Stimulated activated CD8-positive, alpha-beta memory T cell treated with anti-CD3 and anti-CD28 coated beads, Interleukin-4, amount 100 ng/mL, for 4 hours (primary cell): ENCODE data around the gene ARHGEF4.
"Not testable (repeated sequence)": the region's sequence is repeated elsewhere in the genome, so short reads cannot be mapped to it uniquely, and the experiment has no call there.

Experiments used
- DNase-seq, 2 donors: peaks; one replicate each; pipeline ENCODE4 v3.0.0-alpha.2; 2020; ENCODE audit warnings: low read depth in 2 of 2, low spot score in 1 of 2

The ARHGEF4 gene

DNA sequence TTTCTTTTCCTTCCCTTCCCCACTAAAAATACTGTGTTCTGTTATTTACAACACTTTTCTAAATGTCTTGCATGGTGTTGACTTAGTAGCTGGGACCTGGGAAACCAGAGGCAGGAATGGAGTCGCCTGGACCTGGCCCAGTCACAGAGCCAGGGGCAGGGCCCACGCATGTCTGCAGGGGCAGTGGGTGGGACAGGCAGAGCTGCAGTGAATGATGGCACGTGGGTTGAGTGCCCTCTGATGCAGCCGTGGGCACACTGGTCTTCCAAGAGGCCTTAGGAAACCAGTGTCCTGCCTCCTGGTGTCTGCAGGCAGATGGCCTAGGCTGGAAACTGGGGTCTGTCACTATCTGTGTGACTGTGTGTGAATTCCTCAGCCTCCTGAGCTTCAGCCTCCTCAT lies 46.8 kb downstream of the ARHGEF4 start:
- DNase-seq, result no peak

DNA sequence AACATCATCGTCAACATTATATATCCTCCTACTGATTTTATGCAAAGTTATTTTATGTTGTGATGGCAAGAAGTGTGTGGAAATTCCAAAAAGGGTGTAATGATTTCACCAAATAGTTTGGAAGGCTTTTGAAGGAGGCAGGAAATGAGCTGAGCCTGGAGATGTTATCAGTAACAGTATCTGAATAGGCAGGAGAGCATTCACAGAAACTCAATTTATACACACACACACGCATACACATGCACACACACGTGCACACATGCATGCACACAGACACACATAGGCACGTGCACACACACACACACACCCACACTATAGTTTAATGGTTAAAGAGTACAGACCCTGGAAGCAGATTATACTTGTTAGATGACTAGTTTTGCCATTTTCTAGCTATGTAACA lies 47.3 kb downstream of the ARHGEF4 start:
- no peak for DNase-seq

DNA sequence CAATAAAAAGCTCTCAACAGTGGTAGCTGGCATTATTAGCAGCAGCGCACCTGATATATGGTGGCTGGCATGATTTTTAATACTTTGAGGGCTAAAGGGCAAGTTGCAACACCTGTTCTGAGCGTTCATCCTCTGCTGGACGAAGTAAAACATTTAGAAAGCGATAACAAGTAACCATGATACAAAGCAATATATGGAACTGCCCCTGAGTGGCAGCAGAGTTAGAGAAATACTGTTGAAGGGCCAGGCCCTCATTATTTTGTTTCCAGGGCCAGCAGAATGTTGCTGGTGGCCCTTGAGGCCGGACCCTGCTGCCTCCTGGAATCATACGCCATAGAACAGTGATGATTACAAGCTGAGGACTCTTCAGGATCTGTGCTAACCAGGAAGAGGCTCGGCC lies 47.8 kb downstream of the ARHGEF4 start:
- DNase-seq, result no peak

DNA sequence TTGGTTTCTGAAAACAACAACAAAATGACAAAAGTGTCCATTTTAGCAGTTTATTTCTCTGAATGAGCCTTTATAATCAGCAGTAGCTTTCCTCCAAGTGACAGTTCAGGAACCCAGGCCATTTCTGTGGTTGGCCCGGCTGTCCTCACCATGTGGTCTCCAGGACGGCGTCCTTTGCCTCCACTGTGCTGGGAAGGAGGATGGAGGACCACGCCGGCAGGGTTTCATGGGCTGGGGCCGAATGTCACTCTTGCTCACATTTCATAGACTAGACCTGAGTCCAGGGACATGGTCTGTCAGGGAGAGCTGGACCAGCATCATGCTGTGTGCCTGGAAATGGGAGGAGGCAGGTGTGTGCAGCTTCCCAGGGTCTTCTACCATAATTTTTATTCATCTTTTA lies 50.9 kb downstream of the ARHGEF4 start:
- no peak for DNase-seq

DNA sequence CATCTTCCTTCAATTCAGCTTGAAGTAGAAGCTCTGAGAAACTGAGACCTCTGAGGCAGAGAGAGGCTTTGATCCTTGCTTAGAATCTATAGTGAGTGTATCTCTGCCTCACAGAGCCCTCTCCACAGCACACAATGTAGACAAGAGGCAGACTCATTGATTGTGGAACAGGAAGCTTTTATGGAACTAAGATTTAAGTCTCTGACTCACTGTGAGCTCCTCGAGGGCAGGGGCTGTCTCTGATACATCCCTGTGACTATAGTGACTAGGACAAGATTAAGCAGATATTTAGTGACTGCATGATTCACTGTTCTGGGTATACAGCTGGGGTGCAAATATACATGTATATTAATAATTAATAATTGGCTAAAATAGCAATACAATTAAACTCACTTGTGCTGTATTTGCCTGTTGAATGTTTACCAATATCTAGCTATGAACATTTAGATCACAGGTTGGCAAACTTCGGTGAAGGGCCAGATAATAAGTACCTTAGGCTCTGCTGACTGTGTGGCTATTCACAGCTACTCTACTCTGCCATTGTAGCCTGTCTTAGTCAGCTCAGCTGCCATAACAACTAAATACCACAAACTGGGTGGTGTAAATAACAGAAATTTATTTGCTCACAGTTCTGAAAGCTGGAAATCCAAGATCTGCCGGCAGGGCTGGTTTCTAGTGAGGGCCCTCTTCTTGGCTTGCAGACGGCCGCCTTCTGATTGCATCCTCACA lies 54.4 kb downstream of the ARHGEF4 start:
- no peak for DNase-seq

DNA sequence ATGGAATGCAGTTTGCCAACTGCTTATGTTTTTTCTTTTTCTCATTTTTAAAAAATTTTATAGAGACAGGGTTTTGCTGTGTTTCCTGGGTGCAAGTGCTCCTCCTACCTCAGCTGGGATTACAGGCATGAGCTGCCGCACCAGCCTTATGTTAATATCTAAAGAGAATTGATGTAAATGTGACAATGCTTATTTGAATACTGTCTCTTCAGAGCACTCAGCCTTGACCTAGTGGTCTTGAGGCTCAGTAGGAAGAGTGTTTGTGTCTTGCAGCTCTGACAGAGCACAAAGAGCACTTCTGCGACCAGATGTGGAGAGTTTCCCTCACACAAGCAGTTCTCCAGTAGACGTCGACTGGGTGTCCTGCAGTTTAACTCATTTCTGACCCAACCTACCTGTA lies 55.3 kb downstream of the ARHGEF4 start:
- DNase-seq, result no peak

DNA sequence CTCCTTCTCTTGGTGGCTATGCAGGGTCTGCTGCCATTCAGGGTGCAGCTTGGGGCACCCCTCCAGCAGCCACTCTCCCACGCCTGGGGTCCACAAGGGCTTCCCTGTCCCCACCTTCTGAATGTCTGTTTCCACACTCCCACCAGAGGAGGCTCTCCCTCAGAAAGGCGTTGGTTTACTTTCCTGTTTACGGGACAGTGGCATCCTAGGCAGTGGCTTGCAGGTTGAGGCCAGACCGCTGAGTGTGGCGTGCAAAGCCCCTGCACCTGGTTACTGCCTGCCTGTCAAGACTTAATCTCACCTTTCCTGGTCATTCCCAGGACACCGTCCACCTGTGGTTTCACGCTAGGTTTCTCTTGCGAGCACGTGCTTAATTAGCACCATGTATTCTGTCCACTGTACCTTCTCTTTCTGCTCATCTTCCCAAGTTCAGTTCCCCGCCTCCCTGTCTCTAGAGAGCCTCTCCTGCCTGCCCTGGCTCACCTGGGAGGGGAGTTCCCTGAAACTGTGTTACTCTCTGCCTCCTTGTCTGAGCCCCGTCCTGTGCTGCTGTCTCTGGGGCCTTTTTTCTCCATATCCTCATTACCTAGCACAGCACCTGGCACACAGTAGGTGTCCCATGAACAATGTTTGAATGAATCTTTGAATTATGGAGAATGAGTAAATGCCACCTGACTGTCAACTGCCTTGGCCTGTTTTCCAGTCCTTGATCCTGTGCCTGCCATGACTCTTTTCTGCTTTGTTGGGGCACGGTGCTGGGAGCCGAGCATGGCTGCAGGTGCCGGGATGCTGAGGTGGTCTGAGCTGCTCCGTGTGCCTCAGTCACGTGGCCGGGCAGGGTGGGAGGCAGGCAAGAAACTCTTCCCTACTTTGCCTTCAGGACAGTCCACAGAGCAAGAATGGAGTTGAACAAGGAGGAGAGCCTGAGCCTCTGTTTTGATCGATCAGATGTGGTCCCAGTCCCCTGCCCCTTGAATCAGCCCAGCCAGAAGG lies 56.4 kb downstream of the ARHGEF4 start:
- no peak for DNase-seq

DNA sequence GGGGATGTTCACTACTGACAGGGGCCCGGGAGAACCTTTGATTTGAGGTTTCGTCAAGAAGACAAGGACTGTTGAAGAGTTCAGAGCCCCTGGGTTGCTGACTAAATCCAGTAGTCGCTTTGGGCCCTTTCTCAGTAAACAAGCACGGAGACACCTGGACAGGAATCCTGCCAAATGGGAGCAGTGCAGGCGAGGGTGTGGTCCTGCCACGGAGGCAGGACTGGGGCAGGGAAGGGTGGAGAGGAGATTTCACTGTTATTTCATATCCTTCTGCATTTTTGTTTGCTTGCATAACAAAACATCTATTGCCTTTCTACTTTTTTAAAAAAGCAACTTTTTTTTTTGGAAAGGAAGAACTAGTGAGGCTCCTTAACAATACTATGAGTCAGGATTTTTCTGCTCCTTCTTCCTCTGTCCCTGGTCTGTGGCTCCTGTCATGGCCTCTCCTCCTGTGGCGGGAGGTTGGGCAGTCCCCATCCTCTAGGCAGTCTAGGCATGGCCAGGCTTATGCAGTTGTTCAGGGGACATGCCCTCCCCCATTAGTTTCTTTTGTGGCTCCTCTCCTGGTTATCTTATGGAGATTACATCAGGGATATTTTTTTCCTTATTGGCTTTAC lies 57.7 kb downstream of the ARHGEF4 start:
- DNase-seq, result no peak

DNA sequence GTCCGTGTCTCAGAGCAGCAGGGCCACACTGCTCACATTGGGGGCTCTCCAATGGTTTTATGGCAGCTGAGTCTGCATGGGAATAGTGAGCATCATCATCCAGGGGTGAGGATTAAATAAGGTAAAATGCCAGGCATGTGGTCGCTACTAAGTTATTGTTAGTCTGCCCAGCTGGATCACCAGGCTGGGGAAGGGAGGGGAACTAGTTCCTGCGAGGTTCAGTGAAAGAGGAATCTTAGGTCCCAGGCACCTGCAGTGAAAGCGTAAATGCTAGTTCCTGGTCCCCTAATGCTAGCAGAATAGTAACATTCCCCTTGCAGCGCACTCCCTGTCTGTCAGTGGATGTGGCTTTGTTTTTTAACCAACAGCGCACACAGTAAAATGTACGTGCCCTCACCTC lies 60.1 kb downstream of the ARHGEF4 start:
- DNase-seq, result no peak

DNA sequence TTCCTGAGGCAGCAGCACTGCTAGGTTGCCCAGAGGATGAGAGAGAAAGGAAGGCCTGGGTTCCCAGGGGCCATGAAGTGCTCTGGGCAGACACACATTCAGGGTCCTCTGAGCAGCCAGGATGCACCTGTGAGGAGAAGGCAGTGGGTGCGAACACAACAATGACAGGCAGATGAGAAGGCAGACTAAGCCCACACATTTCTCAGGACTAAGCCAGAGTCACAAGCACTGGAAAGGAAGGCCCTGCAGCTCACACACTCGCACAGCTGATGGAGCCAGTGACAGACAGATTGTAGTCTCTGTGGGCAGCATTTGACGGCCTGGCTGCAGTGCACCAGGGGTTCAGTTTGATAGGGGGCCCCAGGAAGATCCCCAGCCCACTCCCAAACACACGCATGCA lies 61.8 kb downstream of the ARHGEF4 start:
- DNase-seq, result no peak

DNA sequence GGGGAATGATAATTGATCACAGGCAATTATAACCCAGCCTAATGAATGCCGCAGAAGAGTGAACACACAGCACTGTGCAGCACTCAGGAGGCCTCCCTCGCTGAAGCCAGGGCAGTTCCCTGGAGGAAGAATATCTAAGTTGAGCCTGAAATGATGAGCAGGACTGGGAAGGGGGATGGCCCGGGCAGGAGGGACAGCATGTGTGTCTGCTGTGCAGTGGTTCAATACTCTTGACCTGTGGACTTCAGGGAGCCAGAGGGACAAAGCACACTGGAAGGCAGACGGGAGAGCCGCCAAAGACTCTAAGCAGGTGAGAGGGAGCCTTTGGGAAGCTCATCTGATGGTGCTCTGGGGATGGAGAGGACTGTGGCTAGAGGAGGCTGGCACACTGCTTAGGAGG lies 62.6 kb downstream of the ARHGEF4 start:
- DNase-seq, result no peak

DNA sequence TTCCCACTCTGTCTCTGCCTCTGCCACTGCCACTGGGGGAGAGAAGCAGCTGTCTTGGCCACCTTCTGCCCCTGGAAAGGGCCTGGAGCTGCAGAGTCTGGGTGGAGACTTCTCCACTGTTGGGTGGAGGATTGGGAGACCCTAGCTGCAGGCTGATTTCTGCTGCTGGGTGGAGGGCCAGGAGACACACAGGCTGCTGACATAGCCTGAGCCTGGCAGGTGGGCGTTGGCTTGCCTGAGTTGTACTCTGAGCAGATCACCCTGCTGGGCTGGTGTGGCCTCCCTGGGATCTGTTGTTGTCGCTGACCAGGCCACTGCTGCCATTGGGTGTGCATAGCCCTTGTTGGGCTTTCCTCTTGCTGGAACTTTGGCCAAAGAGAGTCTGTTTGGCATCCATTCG lies 64.3 kb downstream of the ARHGEF4 start:
- DNase-seq, result no peak

DNA sequence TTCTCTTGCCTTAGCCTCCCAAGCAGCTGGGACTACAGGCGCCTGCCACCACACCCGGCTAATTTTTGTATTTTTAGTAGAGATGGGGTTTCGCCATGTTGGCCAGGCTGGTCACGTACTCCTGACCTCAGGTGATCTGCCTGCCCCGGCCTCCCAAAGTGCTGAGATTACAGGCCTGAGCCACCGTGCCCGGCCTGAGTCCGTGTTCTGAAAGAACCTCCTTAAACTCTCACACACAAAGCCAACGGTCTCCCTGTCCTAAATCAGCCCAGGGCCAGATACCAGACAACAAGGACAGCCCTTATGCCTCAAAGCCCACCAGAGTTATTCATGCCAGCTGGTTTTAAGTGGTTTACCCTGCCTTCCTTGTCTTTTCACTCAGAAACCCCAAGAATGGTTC lies 64.9 kb downstream of the ARHGEF4 start:
- not testable (repeated sequence) for DNase-seq

DNA sequence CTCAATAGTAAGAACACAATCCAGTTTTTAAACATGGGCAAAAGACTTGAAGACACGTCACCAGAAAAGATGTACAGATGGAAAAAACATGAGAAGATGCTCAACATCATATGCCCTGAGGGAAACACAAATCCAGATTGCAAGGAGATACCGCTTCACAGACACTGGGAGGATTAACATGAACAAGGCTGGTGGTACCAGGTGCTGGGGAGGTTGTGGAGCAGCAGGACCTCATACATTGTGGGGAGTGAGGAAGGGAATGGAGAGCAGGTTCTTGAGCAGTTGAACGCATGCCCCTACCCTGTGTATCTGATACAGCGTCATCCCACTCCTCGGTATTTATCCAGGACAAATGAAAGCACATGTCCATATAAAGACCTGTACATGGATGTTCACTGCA lies 72.1 kb downstream of the ARHGEF4 start:
- DNase-seq, result no peak

DNA sequence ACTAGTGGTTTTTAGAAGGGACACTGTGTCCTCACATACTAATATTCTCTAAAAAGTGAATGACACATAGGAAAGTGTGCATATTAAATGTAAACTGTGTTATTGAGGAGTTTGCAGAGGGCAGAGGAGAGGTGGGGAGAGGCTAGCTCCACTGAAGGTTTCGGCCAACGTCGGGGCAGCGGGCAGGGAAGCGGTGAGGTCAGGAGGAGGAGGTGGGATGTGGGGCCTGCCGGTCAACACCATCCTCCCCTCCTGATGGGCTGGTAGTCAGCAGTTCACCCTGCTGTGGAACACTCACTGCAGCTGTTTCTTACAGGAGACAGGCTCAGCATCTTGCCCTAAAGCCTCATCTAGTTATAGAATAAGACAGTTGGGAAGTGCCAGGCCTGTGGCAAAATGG lies 74.2 kb downstream of the ARHGEF4 start:
- no peak for DNase-seq

DNA sequence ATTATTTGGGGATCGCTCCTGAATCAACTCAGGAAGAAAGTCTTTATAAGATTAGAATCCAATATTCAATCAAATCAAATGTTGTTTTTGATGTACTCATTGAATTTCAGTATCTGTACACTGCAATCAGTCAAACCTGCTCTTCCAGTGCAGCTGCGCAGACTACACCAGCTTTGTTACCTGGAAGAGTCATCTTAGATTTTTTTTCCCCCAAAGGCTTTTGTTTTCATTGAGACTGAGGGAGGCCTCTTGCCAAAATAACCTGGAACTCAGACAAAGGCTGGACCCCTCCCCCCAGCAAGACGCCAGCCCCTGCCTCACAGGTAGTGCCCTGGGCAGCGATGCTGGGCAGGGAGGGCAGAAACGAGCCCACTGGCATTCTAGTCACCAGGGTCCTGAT lies 74.8 kb downstream of the ARHGEF4 start:
- DNase-seq, result no peak

DNA sequence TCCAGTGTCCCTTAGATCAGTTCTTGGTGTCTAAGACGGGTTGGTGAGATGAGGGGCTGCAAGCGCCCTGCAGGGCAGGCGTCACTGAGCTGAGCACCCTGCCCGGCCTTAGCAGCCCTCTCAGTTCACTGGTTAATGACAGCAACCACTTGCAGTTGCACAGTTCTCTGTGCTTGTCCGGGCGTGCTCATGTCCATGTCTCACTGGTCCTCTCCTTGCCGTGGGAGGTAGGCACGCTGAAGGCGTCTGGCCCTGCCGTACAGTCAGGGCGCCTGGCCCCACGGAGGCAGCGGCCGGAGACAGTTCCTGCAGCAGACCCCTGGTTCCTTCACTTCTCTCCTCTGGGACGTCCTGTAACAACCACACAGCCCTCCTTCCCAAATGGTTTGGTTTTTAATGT lies 75.3 kb downstream of the ARHGEF4 start:
- no peak for DNase-seq

DNA sequence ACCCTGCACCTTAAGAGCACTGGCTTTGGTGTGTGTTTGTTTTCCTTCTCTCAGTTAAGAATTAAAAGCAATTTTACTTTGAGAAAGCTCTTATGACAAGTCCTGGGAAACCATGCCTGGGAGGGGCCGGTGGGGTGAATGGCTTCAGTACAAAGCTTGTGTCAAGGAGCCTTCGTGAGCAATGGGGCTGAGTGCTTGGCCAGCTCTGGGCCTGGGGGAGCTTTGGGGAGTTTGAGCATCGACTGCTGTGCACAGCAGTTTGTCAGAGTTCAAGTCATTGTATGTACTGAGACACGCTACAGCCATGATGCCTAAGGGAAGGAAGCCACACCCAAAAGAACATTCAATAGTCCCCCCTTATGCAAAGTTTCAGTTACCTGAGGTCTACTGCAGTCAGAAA lies 75.8 kb downstream of the ARHGEF4 start:
- no peak for DNase-seq

DNA sequence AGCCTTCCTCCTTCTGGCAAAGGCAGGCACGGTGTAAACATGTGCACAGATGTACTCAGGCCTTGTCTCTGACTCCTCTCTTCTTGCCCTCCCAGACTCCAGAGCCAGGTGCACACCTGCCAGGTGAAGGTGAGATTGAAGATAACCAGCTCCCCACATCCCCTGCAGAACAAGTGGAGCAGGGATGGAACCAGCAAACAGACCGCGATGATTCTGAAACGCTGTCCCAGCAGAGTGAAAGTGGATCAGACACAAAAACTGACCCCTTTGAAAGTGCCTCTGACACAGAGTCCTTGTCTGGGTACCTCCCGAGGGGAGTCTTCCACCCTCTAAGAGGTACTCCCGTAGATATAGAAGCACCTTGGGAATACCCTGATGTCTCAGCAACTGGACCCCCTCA lies 77.2 kb downstream of the ARHGEF4 start:
- no peak for DNase-seq

DNA sequence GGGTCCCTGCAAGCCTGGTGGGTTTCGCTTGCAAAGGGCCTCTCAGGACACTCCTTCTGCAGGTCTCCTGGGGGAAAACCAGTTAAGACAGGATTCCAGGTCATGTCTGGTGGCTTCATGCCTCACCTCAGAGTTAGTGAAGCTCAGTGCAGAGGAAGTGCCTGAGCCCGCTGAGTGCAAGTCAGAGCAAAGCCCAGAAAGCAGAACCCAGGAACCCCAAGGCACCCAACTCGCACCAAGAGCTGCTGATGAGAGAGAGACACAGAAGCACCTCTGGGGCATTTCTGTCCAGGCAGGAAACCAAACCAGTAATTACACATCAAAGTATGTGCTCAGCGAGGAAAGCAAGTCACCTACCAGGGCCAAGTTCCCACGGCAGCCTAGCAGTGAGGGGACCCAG lies 78.4 kb downstream of the ARHGEF4 start:
- DNase-seq, result no peak

DNA sequence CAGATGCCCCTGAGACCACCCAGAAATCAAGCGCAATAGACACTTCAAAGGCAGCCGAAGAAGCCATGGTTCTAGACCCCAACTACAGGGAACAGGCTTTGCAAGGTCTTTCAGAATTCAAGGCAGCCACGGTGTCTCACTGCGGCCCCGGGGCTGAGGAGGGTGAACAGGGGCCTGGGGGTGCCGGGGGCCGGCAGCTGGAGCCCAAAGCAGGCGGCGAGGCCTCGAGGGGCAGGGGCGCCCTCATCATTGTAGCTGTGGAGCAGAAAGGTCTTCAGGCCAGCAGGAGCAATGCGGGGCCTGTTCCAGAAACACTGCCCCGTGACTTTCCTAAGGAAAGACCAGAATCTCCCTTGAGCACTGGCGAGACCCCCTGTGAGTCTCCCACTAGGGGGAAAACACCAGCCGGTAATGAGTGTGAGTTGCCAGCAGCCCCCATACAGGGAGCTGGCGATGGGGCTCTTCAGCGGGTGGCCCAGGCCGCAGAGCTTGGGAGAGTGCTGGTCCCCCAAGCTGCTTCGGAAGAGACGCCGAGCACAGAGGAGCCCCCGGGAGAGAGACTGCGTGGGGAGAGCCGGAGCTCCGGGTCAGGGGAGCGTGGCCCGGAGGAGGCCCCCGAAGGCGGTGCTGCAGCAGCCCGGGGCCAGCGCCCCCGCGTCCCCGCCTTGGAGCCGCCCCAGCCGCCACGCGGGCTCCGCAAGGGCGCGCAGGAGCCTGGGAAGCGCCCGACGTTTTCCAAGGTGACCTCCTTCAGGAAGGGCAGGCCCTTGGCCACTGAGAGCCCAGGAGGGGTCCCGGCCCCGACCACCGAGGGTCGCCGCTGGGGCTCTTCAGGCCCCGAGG lies 79.1 kb downstream of the ARHGEF4 start:
- no peak for DNase-seq
